Measurements from ENCODE around the gene GFRA1. TPM values are rescaled to one million over a fixed set of nuclear protein-coding genes. Genes with fewer than 3 reads are reported as not detected.

Gene GFRA1
- total and polyA plus RNA-seq, 2 of the 8 experiments (the other 6 are each of a cell fraction or from before 2014, with no cell fraction given): 1.1 to 2.0 TPM

DNA sequence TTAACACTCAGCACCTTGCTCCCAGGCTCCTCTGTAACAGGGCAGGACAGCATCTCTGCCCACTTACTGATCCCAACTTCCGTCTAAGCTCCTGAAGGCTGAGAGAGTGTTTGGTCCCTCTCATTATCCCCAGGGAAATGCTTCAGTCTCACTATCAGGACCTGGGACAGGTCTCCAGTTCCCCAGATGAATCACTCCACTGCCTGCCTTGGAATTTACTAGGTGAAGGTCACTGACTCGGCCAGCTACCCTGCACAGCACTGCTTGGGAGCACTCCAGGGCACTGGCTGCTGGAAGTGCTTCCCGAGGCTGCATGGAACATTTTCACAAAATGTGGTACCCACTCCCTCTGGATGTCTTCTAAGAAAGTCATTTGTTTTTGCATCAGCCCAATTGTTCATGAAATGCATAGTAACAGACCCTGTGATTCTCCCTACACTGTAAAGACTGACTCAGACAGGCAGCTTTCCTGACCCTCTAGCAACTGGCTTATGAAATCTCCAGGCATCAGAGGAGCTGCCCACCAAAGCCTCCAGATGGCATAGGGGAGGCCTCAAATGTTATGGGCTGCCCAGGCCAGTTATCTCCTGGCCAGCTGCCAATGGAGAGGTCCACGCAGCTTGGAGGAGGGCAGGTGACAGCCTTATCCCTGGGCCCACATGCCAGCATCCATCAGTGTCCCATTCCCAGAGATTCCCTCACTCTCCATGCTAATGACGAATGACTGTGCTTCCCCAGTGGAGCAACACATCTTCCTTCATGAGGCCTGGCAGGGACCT is 89.1 kb downstream of the GFRA1 start:
- Histone ChIP-seq H4K20me1 (replicated peaks in 1 of 2; ENCODE audit: control insufficient read depth in 1 of 2, insufficient read depth in 2 of 2, low read length in 2 of 2) (no peaks in the 10 kb centered on the region), H4K91ac (replicated peaks; ENCODE audit: insufficient read length, low read length) (peak overlapping the region; percentile 20), H3K27me3 (replicated peaks in 1 of 4; ENCODE audit: control insufficient read depth in 3 of 4, extremely low read depth in 1 of 4, insufficient read depth in 3 of 4, low read length in 3 of 4) (no peaks in the 10 kb centered on the region; a peak in 2 of 7 replicates), H3K79me2 (ENCODE audit: control insufficient read depth in 1 of 2, insufficient read depth in 2 of 2, low read length in 2 of 2) (no peaks in the 10 kb centered on the region), H2BK120ac (replicated peaks; ENCODE audit: low read depth, low read length) (no peak overlapping the region), H2AFZ (ENCODE audit: low read length) (no peak overlapping the region), H3K36me3 (ENCODE audit: control insufficient read depth in 2 of 4, insufficient read depth in 4 of 4, low read length in 3 of 4) (no peaks in the 10 kb centered on the region), H3K4me2 (ENCODE audit: insufficient read depth in 1 of 2, low read depth in 2 of 2, low read length in 2 of 2) (no peak overlapping the region), H4K8ac (ENCODE audit: extremely low read depth, insufficient read depth, low read length) (no peak overlapping the region; the same call in 1 of the 2 replicates), H2BK12ac (ENCODE audit: low read depth, low read length) (no peak overlapping the region), H2BK15ac (ENCODE audit: low read length) (no peak overlapping the region), H3K4me1 (replicated peaks in 1 of 4; ENCODE audit: control insufficient read depth in 3 of 4, insufficient read depth in 4 of 4, low read length in 3 of 4) (no peaks in the 10 kb centered on the region), H3K14ac (ENCODE audit: insufficient read length) (no peak overlapping the region), H2BK20ac (ENCODE audit: low read length) (no peak overlapping the region), H3K23me2 (ENCODE audit: low read depth, low read length) (no peaks in the 10 kb centered on the region), H2BK5ac (ENCODE audit: low read depth, low read length) (no peak overlapping the region), H3K56ac (replicated peaks; ENCODE audit: insufficient read length, low read depth, low read length) (no peak overlapping the region), H2AK5ac (ENCODE audit: low read depth, low read length) (no peak overlapping the region), H3K9me3 (ENCODE audit: insufficient read depth in 2 of 2, low read depth in 1 of 2, low read length in 1 of 2) (no peaks in the 10 kb centered on the region), H3K18ac (ENCODE audit: extremely low read depth, low read length) (no peak overlapping the region), H3K4me3 (ENCODE audit: extremely low read depth in 1 of 4, insufficient read depth in 2 of 4, low read depth in 3 of 4, low read length in 4 of 4) (no peak overlapping the region), H3K9ac (replicated peaks in 1 of 4; ENCODE audit: extremely low read depth in 1 of 4, low read depth in 3 of 4, low read length in 3 of 4) (no peak overlapping the region), H3K79me1 (ENCODE audit: low read depth, low read length) (no peaks in the 10 kb centered on the region), H3K27ac (ENCODE audit: low read depth, low read length) (no peak overlapping the region), H3K4ac (replicated peaks; ENCODE audit: insufficient read length, low read depth, low read length) (no peak overlapping the region), H4K5ac (ENCODE audit: insufficient read length, low read depth, low read length) (no peak overlapping the region), H3K23ac (ENCODE audit: insufficient read length) (no peak overlapping the region)
- peak in 1 of 2 experiments; percentile 10 for DNase-seq (ENCODE audit: low read depth in 1 of 2, low spot score in 2 of 2)
- WGBS, 2 experiments (ENCODE audit: extremely low coverage in 1 of 2, insufficient coverage in 1 of 2, insufficient read length in 1 of 2, insufficient replicate concordance in 2 of 2, low coverage in 1 of 2, low lambda C conversion rate in 2 of 2, missing lambda C conversion rate in 1 of 2): 67% methylated on average over 5 of the region's 5 CpGs; no CpG with 5 or more reads in 1 of the 2 experiments
- ChIA-PET CTCF (ENCODE audit: partially characterized antibody) (interaction anchor here (2.1 kb wide), 1 partner anchor 7 kb away, joined by 6 read pairs; no protein-coding TSS in a partner anchor), POLR2A (ENCODE audit: partially characterized antibody) (interaction anchor here (1.0 kb wide), 1 partner anchor 9 kb away, joined by 3 read pairs; no protein-coding TSS in a partner anchor)
- no peak for FAIRE-seq
- TF ChIP-seq TEAD4 (IDR thresholded peaks at IDR 0.05; ENCODE audit: low read depth, low read length): peak; percentile 51
- no peak for TF ChIP-seq RBBP5 (IDR thresholded peaks at IDR 0.05; ENCODE audit: borderline replicate concordance, low read depth, low read length)
